NCI-H1694 treated with DMSO at 0.1 percent for 48 hours (cell line): ENCODE data around the gene OR7A5.
"Not testable (repeated sequence)": the region's sequence is repeated elsewhere in the genome, so short reads cannot be mapped to it uniquely, and the experiment has no call there.

Source experiments
- DNase-seq: peaks from one replicate; lab custom pipeline; 2025; lab: John Stamatoyannopoulos, UW

OR7A5 gene

GRCh38 chr19:14784730-14785101 is 50.3 kb downstream of the OR7A5 start:
- DNase-seq, result not testable (repeated sequence)

- DNase-seq, result not testable (repeated sequence)
Measured at GRCh38 chr19:14783410-14783998, 51.5 kb downstream of the OR7A5 start.

GRCh38 chr19:14782626-14783409 is 52.2 kb downstream of the OR7A5 start:
- DNase-seq, result no peak

GRCh38 chr19:14781713-14782536 is 53.1 kb downstream of the OR7A5 start:
- not testable (repeated sequence) for DNase-seq

GRCh38 chr19:14780622-14781225 is 54.3 kb downstream of the OR7A5 start:
- not testable (repeated sequence) for DNase-seq

GRCh38 chr19:14779151-14779550 is 55.8 kb downstream of the OR7A5 start:
- DNase-seq, result no peak

GRCh38 chr19:14778110-14778845 is 56.7 kb downstream of the OR7A5 start, which contains the start of gene ADGRE2:
TSS of gene ADGRE2 (minus strand) at chr19:14778560. CDS start at chr19:14776756, 1,804 bp downstream.
- DNase-seq, result not testable (repeated sequence)

GRCh38 chr19:14777645-14778044 is 57.3 kb downstream of the OR7A5 start:
- not testable (repeated sequence) for DNase-seq
